Measurements from ENCODE around the gene CT47C1. TPM values are rescaled to one million over a fixed set of nuclear protein-coding genes. Genes with fewer than 3 reads are reported as not detected.

Gene CT47C1
- total and polyA plus RNA-seq, 10 of the 15 experiments (the other 5 are each of a cell fraction or from before 2014, with no cell fraction given) = not detected

- Histone ChIP-seq H3K79me2 (ENCODE audit: control insufficient read depth, insufficient read depth, low read length) (no peaks in the 10 kb centered on the region), H3K27me3 (replicated peaks in 1 of 2; ENCODE audit: control insufficient read depth in 2 of 2, insufficient read depth in 2 of 2, low read length in 1 of 2) (no peaks in the 10 kb centered on the region; a peak in 1 of 4 replicates), H3K4me2 (ENCODE audit: control insufficient read depth, insufficient read depth) (no peak overlapping the region), H3K9ac (ENCODE audit: control insufficient read depth, insufficient read depth, low read length) (no peak overlapping the region), H2AFZ (ENCODE audit: control insufficient read depth, low read depth, low read length) (no peak overlapping the region), H3K4me3 (no peak overlapping the region), H4K20me1 (ENCODE audit: control insufficient read depth, insufficient read depth) (no peaks in the 10 kb centered on the region), H3K27ac (ENCODE audit: control insufficient read depth, insufficient read depth) (no peak overlapping the region), H3K4me1 (ENCODE audit: control insufficient read depth, insufficient read depth, low read length) (no peaks in the 10 kb centered on the region), H3K36me3 (ENCODE audit: control insufficient read depth in 2 of 2, insufficient read depth in 2 of 2, low read length in 1 of 2) (no peaks in the 10 kb centered on the region), H3K9me3 (replicated peaks; ENCODE audit: control insufficient read depth, insufficient read depth, low read length) (no peaks in the 10 kb centered on the region; the same call in 2 of the 3 replicates)
- RAD21 ChIA-PET (ENCODE audit: unreplicated experiment) = interaction anchor here (0.6 kb wide), 1 partner anchor 223 kb away, joined by 3 read pairs; no protein-coding TSS in a partner anchor
- intact Hi-C loops (cut with micrococcal nuclease; ENCODE audit: unreplicated experiment) = no loop called here
- no peak for ATAC-seq
- SMC1A ChIA-PET (ENCODE audit: uncharacterized antibody, unreplicated experiment) = interaction anchor here (1.3 to 2.0 kb wide), 3 partner anchors 15 to 71 kb away, joined by 3 to 6 read pairs (median 3); no protein-coding TSS in a partner anchor
- BruUV-seq (replicated peaks) = no TSS peak
- WGBS (ENCODE audit: insufficient coverage, insufficient replicate concordance, low lambda C conversion rate, missing lambda C conversion rate) = 17% methylated on average over 3 of the region's 3 CpGs
- FAIRE-seq = no peak
- in situ Hi-C loops (cut with MboI) = no loop called here
- POLR2A ChIA-PET = interaction anchor here (0.6 kb wide), 1 partner anchor 111 kb away, joined by 4 read pairs; no protein-coding TSS in a partner anchor
- TF ChIP-seq BRCA1 (IDR thresholded peaks at IDR 0.05; ENCODE audit: low read depth, low read length) (no peak), ATF3 (IDR thresholded peaks at IDR 0.05; ENCODE audit: borderline replicate concordance, extremely low read depth, low read depth, low read length) (no peak), CHD2 (IDR thresholded peaks at IDR 0.05; ENCODE audit: borderline replicate concordance, low read depth, low read length) (no peak), E4F1 (IDR thresholded peaks at IDR 0.05; ENCODE audit: borderline replicate concordance, partially characterized antibody) (no peak), ZZZ3 (IDR thresholded peaks at IDR 0.05; ENCODE audit: control insufficient read depth, insufficient read length, low read depth) (no peak), RBBP5 (conservative IDR thresholded peaks at IDR 0.05) (no peak), MEF2B (IDR thresholded peaks at IDR 0.05; ENCODE audit: partially characterized antibody, poor library complexity, severe bottlenecking) (no peak), SMC3 (IDR thresholded peaks at IDR 0.05; ENCODE audit: borderline replicate concordance, low read length) (no peak), ZBTB4 (CRISPR knock-in tag; IDR thresholded peaks at IDR 0.05) (no peak), BHLHE40 (IDR thresholded peaks at IDR 0.05; ENCODE audit: borderline replicate concordance in 1 of 2, low read depth in 2 of 2, low read length in 1 of 2) (no peak), CEBPB (IDR thresholded peaks at IDR 0.05; ENCODE audit: borderline replicate concordance in 1 of 2, low read depth in 2 of 2, low read length in 2 of 2) (no peak), RAD21 (IDR thresholded peaks at IDR 0.05; ENCODE audit: insufficient read depth, low read depth, low read length) (no peak)
- CTCF ChIA-PET = interaction anchor here (0.6 to 0.9 kb wide), 2 partner anchors 69 to 71 kb away, joined by 3 to 6 read pairs; no protein-coding TSS in a partner anchor
- DNase-seq (ENCODE audit: low read depth, low spot score) = no peak
Observed at GRCh38 chrX:119075270-119076025, 2.7 kb downstream of the CT47C1 start.
